ENCODE results near the gene LHX6. TPM values are rescaled to one million over a fixed set of nuclear protein-coding genes. Genes with fewer than 3 reads are reported as not detected.
A peak's percentile ranks its signal among the peaks of the same experiment; 100 is the strongest.

Gene LHX6
- total RNA-seq, 1 experiment from 2014 or later: 1.8 TPM

DNA sequence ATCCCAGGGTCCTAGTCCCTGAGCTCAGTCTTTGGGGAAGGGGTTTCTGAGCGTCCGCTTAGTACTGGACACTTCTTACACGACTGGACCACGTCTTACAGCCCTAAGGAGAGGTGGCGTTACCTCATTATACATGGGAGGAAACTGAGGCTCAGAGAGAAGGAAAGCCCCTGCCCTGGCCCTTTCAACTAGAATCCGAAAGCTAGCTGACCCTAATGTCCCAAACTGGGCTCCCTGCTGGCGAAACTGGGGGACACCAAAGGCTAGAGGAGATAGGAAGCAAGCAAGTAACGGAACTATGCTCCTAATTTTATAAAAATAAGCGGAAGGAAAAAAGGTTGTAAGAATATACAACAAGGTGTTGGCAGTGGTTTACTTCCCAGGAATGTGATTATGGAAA lies 14.2 kb downstream of the LHX6 start:
- peak overlapping the region; percentile 67 for H3K4me2 ChIP-seq (ENCODE audit: insufficient read depth, insufficient read length, low read length)

More for the DNA sequence above, 14.2 kb downstream of the LHX6 start:
- WGBS (ENCODE audit: extremely low coverage, insufficient read length, low lambda C conversion rate): no CpG with 5 or more reads among the region's 9 CpGs
- no peak overlapping the region; a peak in 1 of 7 replicates for H3K27ac Mint-ChIP-seq
- H3K4ac ChIP-seq (ENCODE audit: low read depth, low read length): no peak overlapping the region
- H3K9me3 ChIP-seq (ENCODE audit: control insufficient read depth, low read depth, low read length): no peaks in the 10 kb centered on the region
- no peak overlapping the region for H3K23ac ChIP-seq (ENCODE audit: insufficient read length, low read depth, low read length)
- H2BK20ac ChIP-seq (ENCODE audit: low read depth, low read length, poor library complexity, severe bottlenecking): no peak overlapping the region
- H2BK5ac ChIP-seq (ENCODE audit: insufficient read length, low read length): no peak overlapping the region
- peaks cover 17 to 27% of the 10 kb centered on the region in 2 experiments for H3K4me1 Mint-ChIP-seq
- peaks cover 65% of the 10 kb centered on the region for H3K27me3 ChIP-seq (ENCODE audit: insufficient read depth, low read length)
- peaks cover 0 to 7% (median 0%) of the 10 kb centered on the region in 3 experiments; a peak in 2 of 7 replicates for H3K36me3 Mint-ChIP-seq (ENCODE audit: insufficient read depth in 1 of 3, low read depth in 3 of 3)
- no peaks in the 10 kb centered on the region for H3K79me2 ChIP-seq (ENCODE audit: insufficient read depth, low read length)
- no peak overlapping the region for H2BK15ac ChIP-seq (ENCODE audit: low read depth, low read length)
- H3K4me1 ChIP-seq (ENCODE audit: insufficient read depth, low read length): no peaks in the 10 kb centered on the region
- H3K9me3 Mint-ChIP-seq: peaks cover 3 to 6% of the 10 kb centered on the region in 2 experiments
- H2AFZ ChIP-seq (ENCODE audit: low read length): no peak overlapping the region
- no peak overlapping the region for H2BK12ac ChIP-seq (ENCODE audit: insufficient read length, low read depth, low read length)
- no peak overlapping the region for H3K14ac ChIP-seq (ENCODE audit: insufficient read depth, low read length)
- no peak overlapping the region for H2AK5ac ChIP-seq (ENCODE audit: insufficient read length, low read length)
- TF ChIP-seq, protein P1, sequence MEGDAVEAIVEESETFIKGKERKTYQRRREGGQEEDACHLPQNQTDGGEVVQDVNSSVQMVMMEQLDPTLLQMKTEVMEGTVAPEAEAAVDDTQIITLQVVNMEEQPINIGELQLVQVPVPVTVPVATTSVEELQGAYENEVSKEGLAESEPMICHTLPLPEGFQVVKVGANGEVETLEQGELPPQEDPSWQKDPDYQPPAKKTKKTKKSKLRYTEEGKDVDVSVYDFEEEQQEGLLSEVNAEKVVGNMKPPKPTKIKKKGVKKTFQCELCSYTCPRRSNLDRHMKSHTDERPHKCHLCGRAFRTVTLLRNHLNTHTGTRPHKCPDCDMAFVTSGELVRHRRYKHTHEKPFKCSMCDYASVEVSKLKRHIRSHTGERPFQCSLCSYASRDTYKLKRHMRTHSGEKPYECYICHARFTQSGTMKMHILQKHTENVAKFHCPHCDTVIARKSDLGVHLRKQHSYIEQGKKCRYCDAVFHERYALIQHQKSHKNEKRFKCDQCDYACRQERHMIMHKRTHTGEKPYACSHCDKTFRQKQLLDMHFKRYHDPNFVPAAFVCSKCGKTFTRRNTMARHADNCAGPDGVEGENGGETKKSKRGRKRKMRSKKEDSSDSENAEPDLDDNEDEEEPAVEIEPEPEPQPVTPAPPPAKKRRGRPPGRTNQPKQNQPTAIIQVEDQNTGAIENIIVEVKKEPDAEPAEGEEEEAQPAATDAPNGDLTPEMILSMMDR (conservative IDR thresholded peaks at IDR 0.05): no peak
- H3K56ac ChIP-seq (ENCODE audit: insufficient read length, low read depth, low read length): no peak overlapping the region
- peak overlapping the region; percentile 60 to 83 for H3K4me3 Mint-ChIP-seq
- no peak overlapping the region for H2BK120ac ChIP-seq (ENCODE audit: low read depth, low read length, poor library complexity, severe bottlenecking)
- no peak overlapping the region for H3K9ac ChIP-seq (ENCODE audit: extremely low read depth, insufficient read length, low read length)
- no peak overlapping the region for H4K5ac ChIP-seq (ENCODE audit: insufficient read length, low read depth, low read length)
- H3K18ac ChIP-seq (ENCODE audit: insufficient read length, low read depth, low read length): no peak overlapping the region
- H4K91ac ChIP-seq (ENCODE audit: insufficient read length, low read depth, low read length): no peak overlapping the region
- H4K8ac ChIP-seq (replicated peaks; ENCODE audit: insufficient read length, low read depth, low read length): no peak overlapping the region
- no peak overlapping the region for H3T11ph ChIP-seq (ENCODE audit: low read length)
- peaks cover 91% of the 10 kb centered on the region for H3K27me3 Mint-ChIP-seq (ENCODE audit: low read depth)
- no peaks in the 10 kb centered on the region for H4K20me1 ChIP-seq (ENCODE audit: control insufficient read depth, insufficient read depth, insufficient read length)
- no peak overlapping the region for H3K27ac ChIP-seq (ENCODE audit: insufficient read length, low read depth, low read length)
- no peaks in the 10 kb centered on the region for H3K79me1 ChIP-seq (ENCODE audit: insufficient read depth, low read depth, low read length, poor library complexity, severe bottlenecking)
- H3K23me2 ChIP-seq (ENCODE audit: insufficient read length, low read depth, low read length, poor library complexity, severe bottlenecking): peaks cover 14% of the 10 kb centered on the region
- no peak for DNase-seq

All from H9 (cell line).